ENCODE results near the gene TTC7B. TPM values are rescaled to one million over a fixed set of nuclear protein-coding genes. Genes with fewer than 3 reads are reported as not detected.

The TTC7B gene
- polyA plus RNA-seq, 1 donor from 2014 or later: 19.9 TPM

DNA sequence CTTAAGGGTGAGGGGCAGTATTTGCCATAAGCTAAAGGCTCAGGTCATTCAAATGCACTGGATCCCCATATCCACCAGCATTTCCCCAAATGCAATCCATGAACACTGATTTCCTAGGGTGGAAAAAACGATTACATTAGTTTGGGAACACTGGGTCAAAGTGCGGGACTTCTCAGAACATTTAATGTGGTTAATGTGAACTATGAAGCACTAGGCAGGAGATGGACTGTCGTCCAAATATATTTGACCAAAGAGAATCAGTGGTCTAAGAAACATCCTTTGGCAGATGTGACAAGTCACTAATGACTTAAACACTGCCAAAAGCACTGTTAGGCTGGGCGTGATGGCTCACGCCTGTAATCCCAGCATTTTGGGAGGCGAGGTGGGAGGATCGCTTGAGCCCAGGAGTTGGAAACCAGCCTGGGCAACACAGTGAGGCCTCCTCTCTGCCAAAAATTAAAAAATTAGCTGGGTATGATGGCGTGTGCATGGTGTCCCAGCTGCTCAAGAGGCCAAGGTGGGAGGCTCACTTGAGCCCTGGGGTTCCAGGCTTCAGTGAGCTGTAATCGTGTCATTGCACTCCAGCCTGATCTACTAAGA, 214.0 kb downstream of the TTC7B start:
- no peaks in the 10 kb centered on the region for H3K9me2 ChIP-seq (ENCODE audit: insufficient read depth, low read length)
- TF ChIP-seq MXI1 (conservative IDR thresholded peaks at IDR 0.05; ENCODE audit: poor library complexity, severe bottlenecking) (no peak), RAD21 (conservative IDR thresholded peaks at IDR 0.05) (no peak), SMC3 (conservative IDR thresholded peaks at IDR 0.05; ENCODE audit: poor library complexity) (no peak), POLR2AphosphoS5 (IDR thresholded peaks at IDR 0.05) (no peak), REST (IDR thresholded peaks at IDR 0.05; ENCODE audit: borderline replicate concordance) (no peak), EP300 (conservative IDR thresholded peaks at IDR 0.05; ENCODE audit: poor library complexity, severe bottlenecking) (no peak), EZH2 (IDR thresholded peaks at IDR 0.05; ENCODE audit: borderline replicate concordance, insufficient read depth, low read length, poor library complexity, severe bottlenecking) (no peak), TAF1 (IDR thresholded peaks at IDR 0.05; ENCODE audit: low read depth) (no peak)
- TF ChIP-seq, protein P1, sequence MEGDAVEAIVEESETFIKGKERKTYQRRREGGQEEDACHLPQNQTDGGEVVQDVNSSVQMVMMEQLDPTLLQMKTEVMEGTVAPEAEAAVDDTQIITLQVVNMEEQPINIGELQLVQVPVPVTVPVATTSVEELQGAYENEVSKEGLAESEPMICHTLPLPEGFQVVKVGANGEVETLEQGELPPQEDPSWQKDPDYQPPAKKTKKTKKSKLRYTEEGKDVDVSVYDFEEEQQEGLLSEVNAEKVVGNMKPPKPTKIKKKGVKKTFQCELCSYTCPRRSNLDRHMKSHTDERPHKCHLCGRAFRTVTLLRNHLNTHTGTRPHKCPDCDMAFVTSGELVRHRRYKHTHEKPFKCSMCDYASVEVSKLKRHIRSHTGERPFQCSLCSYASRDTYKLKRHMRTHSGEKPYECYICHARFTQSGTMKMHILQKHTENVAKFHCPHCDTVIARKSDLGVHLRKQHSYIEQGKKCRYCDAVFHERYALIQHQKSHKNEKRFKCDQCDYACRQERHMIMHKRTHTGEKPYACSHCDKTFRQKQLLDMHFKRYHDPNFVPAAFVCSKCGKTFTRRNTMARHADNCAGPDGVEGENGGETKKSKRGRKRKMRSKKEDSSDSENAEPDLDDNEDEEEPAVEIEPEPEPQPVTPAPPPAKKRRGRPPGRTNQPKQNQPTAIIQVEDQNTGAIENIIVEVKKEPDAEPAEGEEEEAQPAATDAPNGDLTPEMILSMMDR (IDR thresholded peaks at IDR 0.05; ENCODE audit: poor library complexity, severe bottlenecking): no peak
- H3K36me3 ChIP-seq (ENCODE audit: insufficient read depth, low read length): no peaks in the 10 kb centered on the region
- H3K9me3 ChIP-seq (ENCODE audit: low read length): no peaks in the 10 kb centered on the region
- no peak overlapping the region for H3K9ac ChIP-seq (ENCODE audit: low read length)
- H4K20me1 ChIP-seq (ENCODE audit: insufficient read depth): no peaks in the 10 kb centered on the region
- H3K4me2 ChIP-seq (ENCODE audit: low read length): no peak overlapping the region
- no peak overlapping the region for H3K27ac ChIP-seq (ENCODE audit: low read length)
- no peaks in the 10 kb centered on the region for H3K79me2 ChIP-seq (replicated peaks; ENCODE audit: insufficient read depth, low read length)
- H3F3A ChIP-seq (ENCODE audit: insufficient read depth, low read length, poor library complexity, severe bottlenecking): no peaks in the 10 kb centered on the region
- H3K4me3 ChIP-seq (ENCODE audit: low read length): no peak overlapping the region
- H3K27me3 ChIP-seq (ENCODE audit: insufficient read depth, low read depth, low read length): no peaks in the 10 kb centered on the region
- H2AFZ ChIP-seq (ENCODE audit: low read depth, low read length): no peak overlapping the region

DNA sequence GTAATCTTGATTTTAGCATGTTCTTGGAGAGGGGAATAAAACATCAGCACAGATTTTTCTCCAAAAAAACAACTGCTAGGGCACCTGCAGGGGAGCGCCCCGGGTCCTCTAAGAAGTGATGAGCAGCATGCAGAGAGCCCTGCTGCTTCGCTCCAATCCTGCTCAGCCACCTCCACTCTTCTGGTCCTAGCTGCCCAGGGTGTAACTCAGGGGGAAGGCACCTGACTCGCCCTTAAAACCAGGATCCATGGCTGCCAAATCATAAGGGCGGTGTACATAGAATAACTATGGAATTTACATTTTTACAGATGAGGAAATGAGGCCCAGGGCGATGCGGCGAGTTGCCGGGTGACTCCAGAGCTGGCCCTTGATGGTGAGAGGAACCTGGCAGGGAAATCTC, 214.7 kb downstream of the TTC7B start:
- Histone ChIP-seq H3K4me3 (ENCODE audit: low read length) (no peak overlapping the region), H3K27me3 (ENCODE audit: insufficient read depth, low read depth, low read length) (no peaks in the 10 kb centered on the region), H3K36me3 (ENCODE audit: insufficient read depth, low read length) (no peaks in the 10 kb centered on the region), H3K9me2 (ENCODE audit: insufficient read depth, low read length) (no peaks in the 10 kb centered on the region), H3K27ac (ENCODE audit: low read length) (no peak overlapping the region), H2AFZ (ENCODE audit: low read depth, low read length) (no peak overlapping the region), H3K4me2 (ENCODE audit: low read length) (no peak overlapping the region), H4K20me1 (ENCODE audit: insufficient read depth) (no peaks in the 10 kb centered on the region), H3K9ac (ENCODE audit: low read length) (no peak overlapping the region), H3K9me3 (ENCODE audit: low read length) (no peaks in the 10 kb centered on the region), H3F3A (ENCODE audit: insufficient read depth, low read length, poor library complexity, severe bottlenecking) (no peaks in the 10 kb centered on the region), H3K79me2 (replicated peaks; ENCODE audit: insufficient read depth, low read length) (no peaks in the 10 kb centered on the region)
- TF ChIP-seq, protein P1 (IDR thresholded peaks at IDR 0.05; ENCODE audit: poor library complexity, severe bottlenecking): no peak
- TF ChIP-seq SMC3 (conservative IDR thresholded peaks at IDR 0.05; ENCODE audit: poor library complexity) (no peak), POLR2AphosphoS5 (IDR thresholded peaks at IDR 0.05) (no peak), TAF1 (IDR thresholded peaks at IDR 0.05; ENCODE audit: low read depth) (no peak), RAD21 (conservative IDR thresholded peaks at IDR 0.05) (no peak)
